ENCODE measurements around the gene CREB3. TPM values are rescaled to one million over a fixed set of nuclear protein-coding genes. Genes with fewer than 3 reads are reported as not detected.

The CREB3 gene
- total and polyA plus RNA-seq, 9 of the 15 experiments (the other 6 are each of a cell fraction or from before 2014, with no cell fraction given) = 5.7 to 18.3 (median 14.9) TPM

- peaks cover 8 to 10% of the 10 kb centered on the region in 2 experiments; a peak in 4 of 5 replicates for H3K4me1 ChIP-seq (replicated peaks in 1 of 2; ENCODE audit: control insufficient read depth in 2 of 2, insufficient read depth in 2 of 2, low read length in 2 of 2)
- TF ChIP-seq RBFOX2 (IDR thresholded peaks at IDR 0.05; ENCODE audit: low read depth, low read length) (peak; percentile 42; the same call in 1 of the 2 replicates), POLR2G (IDR thresholded peaks at IDR 0.05; ENCODE audit: low read depth, low read length) (0 out of 2 replicates have a peak, but pooled peaks have one; percentile 39), ZNF609 (CRISPR knock-in tag; IDR thresholded peaks at IDR 0.05; ENCODE audit: borderline replicate concordance) (no peak), EGR1 (conservative IDR thresholded peaks at IDR 0.05) (no peak)
- H3K9me3 ChIP-seq (replicated peaks; ENCODE audit: control insufficient read depth, insufficient read depth, low read depth, low read length) = no peaks in the 10 kb centered on the region
- H3K9me1 ChIP-seq (ENCODE audit: control insufficient read depth, insufficient read depth, low read length) = no peaks in the 10 kb centered on the region
- intact Hi-C loops (cut with micrococcal nuclease) (loop anchor here (5.0 to 10.0 kb wide), 2 partner anchors 40 to 78 kb away; partner anchors contain the start of genes HINT2 and SPAG8), in situ Hi-C loops (cut with MboI) (no loop called here)
- H3K4me3 ChIP-seq = no peak overlapping the region
- H4K20me1 ChIP-seq (replicated peaks; ENCODE audit: control insufficient read depth, insufficient read depth, low read length) = 0 out of 2 replicates have a peak, but pooled peaks cover 3% of the 10 kb centered on the region
- no peak overlapping the region for H3K9ac ChIP-seq (ENCODE audit: insufficient read depth in 1 of 2, low read depth in 2 of 2, low read length in 2 of 2)
- TSS peak; percentile 17 for BruUV-seq (replicated peaks)
- ATAC-seq = no peak
- CTCF ChIA-PET (ENCODE audit: low intra/inter-chr PET ratio) = interaction anchor here (1.3 kb wide), 1 partner anchor 145 kb away, joined by 4 read pairs; no protein-coding TSS in a partner anchor
- POLR2A ChIA-PET = interaction anchor here (0.6 to 2.4 kb wide), 3 partner anchors 10 to 53 kb away, joined by 3 to 10 read pairs (median 4); no protein-coding TSS in a partner anchor
- FAIRE-seq = no peak
- peaks cover 21% of the 10 kb centered on the region for H3K79me2 ChIP-seq (ENCODE audit: control insufficient read depth, insufficient read depth, low read length)
- H3K27ac ChIP-seq (ENCODE audit: extremely low read depth, low read depth, low read length) = no peak overlapping the region
- 97% methylated on average over 5 of the region's 7 CpGs for WGBS (ENCODE audit: insufficient coverage, low coverage, missing lambda C conversion rate)
- peaks cover 80% of the 10 kb centered on the region for H3K36me3 ChIP-seq (ENCODE audit: control insufficient read depth, insufficient read depth, low read length)
- no peak overlapping the region for H3K4me2 ChIP-seq (ENCODE audit: insufficient read depth, low read length)
- no peak for DNase-seq (ENCODE audit: extremely low read depth in 1 of 4, low spot score in 3 of 4)
- no peak overlapping the region for H2AFZ ChIP-seq (ENCODE audit: low read depth, low read length)
- no peaks in the 10 kb centered on the region for H3K27me3 ChIP-seq (ENCODE audit: control insufficient read depth in 2 of 2, insufficient read depth in 2 of 2, low read length in 2 of 2)
These were observed 4.7 kb downstream of the CREB3 start for GRCh38 chr9:35737143-35737542.
